HepG2 (cell line): Measurements from ENCODE around the gene ACTR3. TPM values are rescaled to one million over a fixed set of nuclear protein-coding genes. Genes with fewer than 3 reads are reported as not detected.

Experiments
- AGO2 ChIP-seq: fragments of 200-400 bp; formaldehyde crosslinking; optimal IDR thresholded peaks from 2 replicates; pipeline ENCODE3; 2017; ENCODE audit warnings: mild to moderate bottlenecking, low read depth, low read length, moderate library complexity
- ATM ChIP-seq: fragments of 450-650 bp; IDR thresholded peaks from 2 replicates; pipeline ENCODE4 v1.7.1; 2017; ENCODE audit warnings: mild to moderate bottlenecking, borderline replicate concordance
- ATRX ChIP-seq: sonication (generic); formaldehyde crosslinking; IDR thresholded peaks from 2 replicates; pipeline ENCODE4 v1.4.0; 2020; ENCODE audit warnings: missing genetic modification reagents, borderline replicate concordance
- CREB1 ChIP-seq, 2 experiments: fragments of 450-650 bp in 1 of 2; IDR thresholded peaks; 2 replicates each; pipeline ENCODE4 v1.6.1; 2016 to 2017; ENCODE audit warnings: control low read depth in 1 of 2, mild to moderate bottlenecking in 1 of 2, missing compliant biosample characterization in 1 of 2, missing genetic modification characterization in 1 of 2
- EP300 ChIP-seq, 3 experiments: sonication (generic) in 1 of 3; formaldehyde crosslinking in 1 of 3; IDR thresholded peaks; 2 replicates each; pipeline versions ENCODE4 v1.5.1 to v1.6.1; 2011 to 2020; ENCODE audit warnings: low read depth in 2 of 3, low read length in 2 of 3, borderline replicate concordance in 1 of 3, improper control_type of control experiment in 1 of 3, mild to moderate bottlenecking in 1 of 3, missing genetic modification reagents in 1 of 3, moderate library complexity in 1 of 3
- KAT8 ChIP-seq: IDR thresholded peaks from 2 replicates; pipeline ENCODE4 v1.6.1; 2016; ENCODE audit warnings: missing genetic modification reagents, missing compliant biosample characterization
- KDM1A ChIP-seq: IDR thresholded peaks from 2 replicates; pipeline ENCODE4 v1.6.1; 2016; ENCODE audit warnings: missing compliant biosample characterization
- KDM4B ChIP-seq: sonication (generic); formaldehyde crosslinking; IDR thresholded peaks from 2 replicates; pipeline ENCODE4 v1.4.0; 2020; ENCODE audit warnings: missing genetic modification reagents
- MED1 ChIP-seq: sonication (generic); formaldehyde crosslinking; IDR thresholded peaks from 2 replicates; pipeline ENCODE4 v1.4.0; 2020; ENCODE audit warnings: missing genetic modification reagents
- MEIS2 ChIP-seq: sonication (generic); formaldehyde crosslinking; IDR thresholded peaks from 2 replicates; pipeline ENCODE4 v1.9.0; 2021; ENCODE audit warnings: mild to moderate bottlenecking, missing genetic modification reagents
- MYNN ChIP-seq: sonication (generic); formaldehyde crosslinking; IDR thresholded peaks from 2 replicates; pipeline ENCODE4 v1.4.0; 2020; ENCODE audit warnings: mild to moderate bottlenecking, low read depth, missing genetic modification reagents
- RELA ChIP-seq: sonication (generic); formaldehyde crosslinking; IDR thresholded peaks from 2 replicates; pipeline ENCODE4 v1.4.0; 2020; ENCODE audit warnings: missing genetic modification reagents
- YEATS2 ChIP-seq: sonication (generic); formaldehyde crosslinking; IDR thresholded peaks from 2 replicates; pipeline ENCODE4 v1.4.0; 2020; ENCODE audit warnings: missing genetic modification reagents, borderline replicate concordance
- ZFX ChIP-seq: sonication (generic); formaldehyde crosslinking; IDR thresholded peaks from 2 replicates; pipeline ENCODE4 v1.4.0; 2020; ENCODE audit warnings: mild to moderate bottlenecking, low read depth, missing genetic modification reagents, moderate library complexity
- ZNF124 ChIP-seq: sonication (generic); formaldehyde crosslinking; IDR thresholded peaks from 2 replicates; pipeline ENCODE4 v1.4.0; 2020; ENCODE audit warnings: missing genetic modification reagents
- ZNF776 ChIP-seq: sonication (generic); formaldehyde crosslinking; IDR thresholded peaks from 2 replicates; pipeline ENCODE4 v1.4.0; 2020; ENCODE audit warnings: mild to moderate bottlenecking, missing genetic modification reagents
- ZNF883 ChIP-seq: sonication (generic); formaldehyde crosslinking; IDR thresholded peaks from 2 replicates; pipeline ENCODE4 v1.5.1; 2020; ENCODE audit warnings: mild to moderate bottlenecking, missing genetic modification reagents; ENCODE audit errors: not compliant biosample characterization
- polyA plus RNA-seq, 8 experiments: library from polyadenylated mRNA; depleted of rRNA in 3 of 8; stranded (reverse) in 7 of 8; unstranded in 1 of 8; fragments of >200 nt; fragmentation: Illumina TruSeq in 4 of 8; extraction: Trizol in 4 of 8; gene quantifications; 2 replicates each; pipeline versions ENCODE4 v1.2.1 to v1.2.3, GENCODE V29; 2011 to 2016; ENCODE audit warnings: low read depth in 4 of 8, missing spikeins in 1 of 8, mixed read lengths in 1 of 8; ENCODE audit not compliant: insufficient read depth in 1 of 8
- total RNA-seq, 5 experiments: library from RNA; depleted of rRNA; stranded (reverse); fragments of >200 nt; fragmentation: Illumina TruSeq; extraction: Trizol; gene quantifications; 2 replicates each; pipeline ENCODE4 v1.2.3, GENCODE V29; 2016; ENCODE audit warnings: low read depth in 1 of 5
- TF ChIP-seq, protein P1 (sequence below): IDR thresholded peaks from 2 replicates; pipeline ENCODE4 v1.4.0; 2020; ENCODE audit warnings: mild to moderate bottlenecking, missing genetic modification reagents
- TF ChIP-seq, protein P2 (sequence below): IDR thresholded peaks from 2 replicates; pipeline ENCODE4 v1.6.1; 2016
- TF ChIP-seq, protein P3 (sequence below): IDR thresholded peaks from 2 replicates; pipeline ENCODE4 v1.6.1; 2016; ENCODE audit warnings: low read depth

Gene ACTR3
- total and polyA plus RNA-seq, 2 of the 13 experiments (the other 11 are each of a cell fraction or from before 2014, with no cell fraction given) = 123 to 225 TPM

DNA sequence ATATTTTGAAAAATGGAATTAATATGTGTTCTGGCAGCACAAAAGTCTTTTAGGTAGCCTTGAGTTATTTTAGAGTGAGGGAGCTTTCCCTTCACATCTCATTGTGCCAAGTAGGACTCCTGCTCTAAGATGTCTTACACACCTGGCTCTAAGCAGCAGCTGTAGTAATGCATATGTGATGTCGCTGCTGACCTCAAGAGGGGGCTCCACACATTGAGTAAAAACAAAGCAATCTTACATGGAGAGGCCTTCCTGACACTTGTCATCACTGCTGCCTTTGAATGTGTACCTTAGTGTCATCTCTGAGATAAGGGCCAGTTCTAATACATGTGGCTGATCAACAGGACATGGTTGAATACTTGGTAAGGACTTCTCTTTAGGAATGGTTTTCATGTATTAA, 75.8 kb downstream of the ACTR3 start (continued):
- TF ChIP-seq CREB1 (IDR thresholded peaks at IDR 0.05) (peak; percentile 52; the same call in 1 of the 2 replicates), CREB1 (CRISPR knock-in tag; IDR thresholded peaks at IDR 0.05) (peak; percentile 51; the same call in 1 of the 2 replicates), ATM (no peak), MED1 (peak; percentile 64), MEIS2 (CRISPR knock-in tag) (peak; percentile 80; the same call in 1 of the 2 replicates), EP300 (IDR thresholded peaks at IDR 0.05; ENCODE audit: low read depth in 2 of 2, low read length in 2 of 2) (peak in 1 of 2 experiments; percentile 48; a peak in 1 of 4 replicates), EP300 (CRISPR knock-in tag; IDR thresholded peaks at IDR 0.05; ENCODE audit: borderline replicate concordance) (no peak), ZNF124 (CRISPR knock-in tag) (0 out of 2 replicates have a peak, but pooled peaks have one; percentile 61), YEATS2 (0 out of 2 replicates have a peak, but pooled peaks have one; percentile 51), KDM4B (CRISPR knock-in tag) (0 out of 2 replicates have a peak, but pooled peaks have one; percentile 65), ZNF883 (CRISPR knock-in tag) (no peak), KDM1A (CRISPR knock-in tag) (peak; percentile 58; the same call in 1 of the 2 replicates), KAT8 (CRISPR knock-in tag) (no peak), MYNN (CRISPR knock-in tag) (no peak), RELA (CRISPR knock-in tag) (no peak), ZFX (CRISPR knock-in tag) (peak; percentile 78), ZNF776 (CRISPR knock-in tag) (no peak), ATRX (CRISPR knock-in tag) (no peak), AGO2 (no peak)
- TF ChIP-seq, protein P1, sequence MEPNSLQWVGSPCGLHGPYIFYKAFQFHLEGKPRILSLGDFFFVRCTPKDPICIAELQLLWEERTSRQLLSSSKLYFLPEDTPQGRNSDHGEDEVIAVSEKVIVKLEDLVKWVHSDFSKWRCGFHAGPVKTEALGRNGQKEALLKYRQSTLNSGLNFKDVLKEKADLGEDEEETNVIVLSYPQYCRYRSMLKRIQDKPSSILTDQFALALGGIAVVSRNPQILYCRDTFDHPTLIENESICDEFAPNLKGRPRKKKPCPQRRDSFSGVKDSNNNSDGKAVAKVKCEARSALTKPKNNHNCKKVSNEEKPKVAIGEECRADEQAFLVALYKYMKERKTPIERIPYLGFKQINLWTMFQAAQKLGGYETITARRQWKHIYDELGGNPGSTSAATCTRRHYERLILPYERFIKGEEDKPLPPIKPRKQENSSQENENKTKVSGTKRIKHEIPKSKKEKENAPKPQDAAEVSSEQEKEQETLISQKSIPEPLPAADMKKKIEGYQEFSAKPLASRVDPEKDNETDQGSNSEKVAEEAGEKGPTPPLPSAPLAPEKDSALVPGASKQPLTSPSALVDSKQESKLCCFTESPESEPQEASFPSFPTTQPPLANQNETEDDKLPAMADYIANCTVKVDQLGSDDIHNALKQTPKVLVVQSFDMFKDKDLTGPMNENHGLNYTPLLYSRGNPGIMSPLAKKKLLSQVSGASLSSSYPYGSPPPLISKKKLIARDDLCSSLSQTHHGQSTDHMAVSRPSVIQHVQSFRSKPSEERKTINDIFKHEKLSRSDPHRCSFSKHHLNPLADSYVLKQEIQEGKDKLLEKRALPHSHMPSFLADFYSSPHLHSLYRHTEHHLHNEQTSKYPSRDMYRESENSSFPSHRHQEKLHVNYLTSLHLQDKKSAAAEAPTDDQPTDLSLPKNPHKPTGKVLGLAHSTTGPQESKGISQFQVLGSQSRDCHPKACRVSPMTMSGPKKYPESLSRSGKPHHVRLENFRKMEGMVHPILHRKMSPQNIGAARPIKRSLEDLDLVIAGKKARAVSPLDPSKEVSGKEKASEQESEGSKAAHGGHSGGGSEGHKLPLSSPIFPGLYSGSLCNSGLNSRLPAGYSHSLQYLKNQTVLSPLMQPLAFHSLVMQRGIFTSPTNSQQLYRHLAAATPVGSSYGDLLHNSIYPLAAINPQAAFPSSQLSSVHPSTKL (CRISPR knock-in tag) = peak; percentile 79
- TF ChIP-seq, protein P2, sequence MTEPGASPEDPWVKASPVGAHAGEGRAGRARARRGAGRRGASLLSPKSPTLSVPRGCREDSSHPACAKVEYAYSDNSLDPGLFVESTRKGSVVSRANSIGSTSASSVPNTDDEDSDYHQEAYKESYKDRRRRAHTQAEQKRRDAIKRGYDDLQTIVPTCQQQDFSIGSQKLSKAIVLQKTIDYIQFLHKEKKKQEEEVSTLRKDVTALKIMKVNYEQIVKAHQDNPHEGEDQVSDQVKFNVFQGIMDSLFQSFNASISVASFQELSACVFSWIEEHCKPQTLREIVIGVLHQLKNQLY (CRISPR knock-in tag) = peak; percentile 33; the same call in 1 of the 2 replicates
- TF ChIP-seq, protein P3, sequence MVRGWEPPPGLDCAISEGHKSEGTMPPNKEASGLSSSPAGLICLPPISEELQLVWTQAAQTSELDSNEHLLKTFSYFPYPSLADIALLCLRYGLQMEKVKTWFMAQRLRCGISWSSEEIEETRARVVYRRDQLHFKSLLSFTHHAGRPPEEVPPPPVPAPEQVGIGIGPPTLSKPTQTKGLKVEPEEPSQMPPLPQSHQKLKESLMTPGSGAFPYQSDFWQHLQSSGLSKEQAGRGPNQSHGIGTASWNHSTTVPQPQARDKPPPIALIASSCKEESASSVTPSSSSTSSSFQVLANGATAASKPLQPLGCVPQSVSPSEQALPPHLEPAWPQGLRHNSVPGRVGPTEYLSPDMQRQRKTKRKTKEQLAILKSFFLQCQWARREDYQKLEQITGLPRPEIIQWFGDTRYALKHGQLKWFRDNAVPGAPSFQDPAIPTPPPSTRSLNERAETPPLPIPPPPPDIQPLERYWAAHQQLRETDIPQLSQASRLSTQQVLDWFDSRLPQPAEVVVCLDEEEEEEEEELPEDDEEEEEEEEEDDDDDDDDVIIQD = peak; percentile 71; the same call in 1 of the 2 replicates
